ENCODE data around the gene CHPF. TPM values are rescaled to one million over a fixed set of nuclear protein-coding genes. Genes with fewer than 3 reads are reported as not detected.

CHPF gene
- total and polyA plus RNA-seq, 4 donors, result 26.5 to 135 (median 58.2) TPM

DNA sequence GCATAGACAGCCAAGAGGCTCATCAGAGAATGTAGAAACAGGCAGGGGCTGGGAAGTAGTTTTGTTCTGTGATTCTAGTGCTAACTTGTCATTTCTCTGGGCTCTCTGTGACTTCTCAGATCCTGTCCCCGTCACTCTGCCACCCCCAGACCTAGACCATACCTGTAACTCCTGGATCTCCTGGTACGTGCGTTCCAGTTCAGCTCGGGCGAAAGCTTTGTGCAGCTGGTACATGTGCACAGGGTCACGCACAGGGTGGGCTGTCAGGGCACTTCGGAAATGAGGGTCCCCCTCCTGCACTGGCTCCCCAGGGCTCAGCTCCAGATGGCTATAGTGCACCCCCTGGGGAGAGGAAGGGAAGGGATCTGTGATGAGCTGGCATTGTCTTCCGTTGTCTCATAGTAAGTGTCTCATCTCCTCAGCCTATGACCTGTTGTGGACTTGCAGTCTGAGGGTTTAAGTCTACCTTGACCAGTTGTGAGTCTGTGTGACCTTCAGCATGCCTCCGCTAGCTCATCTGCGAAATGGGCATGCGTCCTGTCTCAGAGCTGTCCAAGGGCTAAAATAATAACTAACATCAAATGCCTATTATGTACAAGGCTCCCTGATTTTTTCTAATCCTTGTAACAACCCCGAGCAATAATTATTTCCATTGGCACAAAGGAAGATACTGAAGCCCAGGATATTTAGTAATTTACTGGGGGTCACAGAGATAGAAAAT lies 2.7 kb downstream of the CHPF start (continued):
- TF ChIP-seq, protein P1, sequence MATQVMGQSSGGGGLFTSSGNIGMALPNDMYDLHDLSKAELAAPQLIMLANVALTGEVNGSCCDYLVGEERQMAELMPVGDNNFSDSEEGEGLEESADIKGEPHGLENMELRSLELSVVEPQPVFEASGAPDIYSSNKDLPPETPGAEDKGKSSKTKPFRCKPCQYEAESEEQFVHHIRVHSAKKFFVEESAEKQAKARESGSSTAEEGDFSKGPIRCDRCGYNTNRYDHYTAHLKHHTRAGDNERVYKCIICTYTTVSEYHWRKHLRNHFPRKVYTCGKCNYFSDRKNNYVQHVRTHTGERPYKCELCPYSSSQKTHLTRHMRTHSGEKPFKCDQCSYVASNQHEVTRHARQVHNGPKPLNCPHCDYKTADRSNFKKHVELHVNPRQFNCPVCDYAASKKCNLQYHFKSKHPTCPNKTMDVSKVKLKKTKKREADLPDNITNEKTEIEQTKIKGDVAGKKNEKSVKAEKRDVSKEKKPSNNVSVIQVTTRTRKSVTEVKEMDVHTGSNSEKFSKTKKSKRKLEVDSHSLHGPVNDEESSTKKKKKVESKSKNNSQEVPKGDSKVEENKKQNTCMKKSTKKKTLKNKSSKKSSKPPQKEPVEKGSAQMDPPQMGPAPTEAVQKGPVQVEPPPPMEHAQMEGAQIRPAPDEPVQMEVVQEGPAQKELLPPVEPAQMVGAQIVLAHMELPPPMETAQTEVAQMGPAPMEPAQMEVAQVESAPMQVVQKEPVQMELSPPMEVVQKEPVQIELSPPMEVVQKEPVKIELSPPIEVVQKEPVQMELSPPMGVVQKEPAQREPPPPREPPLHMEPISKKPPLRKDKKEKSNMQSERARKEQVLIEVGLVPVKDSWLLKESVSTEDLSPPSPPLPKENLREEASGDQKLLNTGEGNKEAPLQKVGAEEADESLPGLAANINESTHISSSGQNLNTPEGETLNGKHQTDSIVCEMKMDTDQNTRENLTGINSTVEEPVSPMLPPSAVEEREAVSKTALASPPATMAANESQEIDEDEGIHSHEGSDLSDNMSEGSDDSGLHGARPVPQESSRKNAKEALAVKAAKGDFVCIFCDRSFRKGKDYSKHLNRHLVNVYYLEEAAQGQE (IDR thresholded peaks at IDR 0.05), result no peak
- TF ChIP-seq HNF4G (IDR thresholded peaks at IDR 0.05) (no peak), SP1 (IDR thresholded peaks at IDR 0.05) (no peak)

DNA sequence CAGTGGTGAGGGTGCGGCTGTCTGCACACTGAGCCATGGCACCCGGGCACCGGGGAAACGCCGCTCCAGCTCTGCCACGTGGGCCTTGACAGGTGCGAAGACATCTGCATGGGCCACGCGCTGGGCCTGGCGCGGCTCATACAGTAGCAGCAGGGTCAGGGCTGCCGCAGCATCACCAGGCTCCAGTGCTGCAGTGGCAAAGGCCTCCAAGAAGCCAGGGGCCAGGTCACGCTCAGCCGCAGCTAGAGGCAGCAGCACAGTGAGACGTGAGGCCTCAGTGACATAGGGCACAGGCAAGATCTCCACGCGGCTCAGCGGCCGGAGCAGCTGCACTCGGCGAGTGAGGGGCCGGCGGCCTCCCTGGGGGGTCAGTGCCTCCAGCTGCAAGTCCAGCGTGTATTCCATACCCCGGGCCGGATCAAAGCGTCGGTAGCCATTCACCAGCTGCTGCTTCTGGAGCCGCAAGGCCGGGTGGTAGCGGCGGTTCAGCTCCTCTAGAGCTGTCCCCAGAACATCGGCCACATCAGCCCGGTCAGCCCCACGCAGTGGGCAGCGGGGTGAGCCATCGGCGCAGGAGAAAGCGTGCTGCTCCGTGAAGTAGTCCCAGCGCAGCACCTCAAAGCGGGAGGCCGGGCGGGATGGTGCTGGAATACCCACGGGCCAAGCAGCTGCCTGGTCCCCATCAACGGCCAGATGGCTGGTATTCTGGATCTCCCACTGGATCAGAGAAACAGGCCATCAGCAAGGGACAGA lies 3.5 kb downstream of the CHPF start:
- Histone ChIP-seq H3K36me3 (ENCODE audit: control insufficient read depth in 4 of 4, insufficient read depth in 3 of 4, low read depth in 1 of 4, low read length in 3 of 4) (peaks cover 4 to 24% (median 11%) of the 10 kb centered on the region in 4 donors), H3K4me3 (ENCODE audit: low read depth in 1 of 3, low read length in 3 of 3) (no peak overlapping the region), H3K9ac (ENCODE audit: low read depth in 1 of 2, low read length in 2 of 2) (no peak overlapping the region), H3K4me1 (ENCODE audit: control insufficient read depth in 4 of 4, insufficient read depth in 4 of 4, low read length in 3 of 4) (peaks cover 14 to 25% (median 19%) of the 10 kb centered on the region in 4 donors), H3K27ac (ENCODE audit: low read depth in 1 of 2, low read length in 2 of 2) (no peak overlapping the region), H3K9me3 (ENCODE audit: control insufficient read depth in 4 of 4, low read length in 3 of 4) (no peaks in the 10 kb centered on the region), H3K27me3 (ENCODE audit: control insufficient read depth in 4 of 4, insufficient read depth in 4 of 4, low read length in 3 of 4) (no peaks in the 10 kb centered on the region)
- WGBS, result 94% methylated on average over 46 of the region's 46 CpGs
- no peak for DNase-seq (ENCODE audit: low spot score)
- TF ChIP-seq, protein P2, sequence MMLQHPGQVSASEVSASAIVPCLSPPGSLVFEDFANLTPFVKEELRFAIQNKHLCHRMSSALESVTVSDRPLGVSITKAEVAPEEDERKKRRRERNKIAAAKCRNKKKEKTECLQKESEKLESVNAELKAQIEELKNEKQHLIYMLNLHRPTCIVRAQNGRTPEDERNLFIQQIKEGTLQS (IDR thresholded peaks at IDR 0.05), result no peak
- TF ChIP-seq, protein P1 (IDR thresholded peaks at IDR 0.05), result no peak
- TF ChIP-seq, protein P3, sequence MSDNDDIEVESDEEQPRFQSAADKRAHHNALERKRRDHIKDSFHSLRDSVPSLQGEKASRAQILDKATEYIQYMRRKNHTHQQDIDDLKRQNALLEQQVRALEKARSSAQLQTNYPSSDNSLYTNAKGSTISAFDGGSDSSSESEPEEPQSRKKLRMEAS (IDR thresholded peaks at IDR 0.05), result no peak
- TF ChIP-seq RXRA (IDR thresholded peaks at IDR 0.05) (no peak), JUND (IDR thresholded peaks at IDR 0.05) (no peak), YY1 (IDR thresholded peaks at IDR 0.05) (no peak), HNF4G (IDR thresholded peaks at IDR 0.05) (no peak), EGR1 (IDR thresholded peaks at IDR 0.05; ENCODE audit: low read depth in 2 of 2) (no peak), FOXA1 (IDR thresholded peaks at IDR 0.05) (no peak)
- TF ChIP-seq, protein P4, sequence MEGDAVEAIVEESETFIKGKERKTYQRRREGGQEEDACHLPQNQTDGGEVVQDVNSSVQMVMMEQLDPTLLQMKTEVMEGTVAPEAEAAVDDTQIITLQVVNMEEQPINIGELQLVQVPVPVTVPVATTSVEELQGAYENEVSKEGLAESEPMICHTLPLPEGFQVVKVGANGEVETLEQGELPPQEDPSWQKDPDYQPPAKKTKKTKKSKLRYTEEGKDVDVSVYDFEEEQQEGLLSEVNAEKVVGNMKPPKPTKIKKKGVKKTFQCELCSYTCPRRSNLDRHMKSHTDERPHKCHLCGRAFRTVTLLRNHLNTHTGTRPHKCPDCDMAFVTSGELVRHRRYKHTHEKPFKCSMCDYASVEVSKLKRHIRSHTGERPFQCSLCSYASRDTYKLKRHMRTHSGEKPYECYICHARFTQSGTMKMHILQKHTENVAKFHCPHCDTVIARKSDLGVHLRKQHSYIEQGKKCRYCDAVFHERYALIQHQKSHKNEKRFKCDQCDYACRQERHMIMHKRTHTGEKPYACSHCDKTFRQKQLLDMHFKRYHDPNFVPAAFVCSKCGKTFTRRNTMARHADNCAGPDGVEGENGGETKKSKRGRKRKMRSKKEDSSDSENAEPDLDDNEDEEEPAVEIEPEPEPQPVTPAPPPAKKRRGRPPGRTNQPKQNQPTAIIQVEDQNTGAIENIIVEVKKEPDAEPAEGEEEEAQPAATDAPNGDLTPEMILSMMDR (IDR thresholded peaks at IDR 0.05; ENCODE audit: low read depth, low read length, missing input control), result no peak

Data from liver (tissue), 9 donors.